ENCODE results near the gene EPSTI1. TPM values are rescaled to one million over a fixed set of nuclear protein-coding genes. Genes with fewer than 3 reads are reported as not detected.

Gene EPSTI1
- total and polyA plus RNA-seq, 9 donors, result 1.5 to 20.8 (median 5.4) TPM

GRCh38 chr13:43008596-43008995, 16.6 kb upstream of the EPSTI1 start:
- H3K27me3 ChIP-seq, result no peaks in the 10 kb centered on the region
- no peak overlapping the region for H3K4me3 ChIP-seq
- H3K27ac ChIP-seq, result no peak overlapping the region
- H3K9me3 ChIP-seq, result no peaks in the 10 kb centered on the region
- no peaks in the 10 kb centered on the region for H3K36me3 ChIP-seq
- DNase-seq, result no peak
- TF ChIP-seq EP300 (IDR thresholded peaks at IDR 0.05) (no peak), CTCF (IDR thresholded peaks at IDR 0.05) (no peak), POLR2A (IDR thresholded peaks at IDR 0.05) (no peak)
- 48 to 59% (median 54%) methylated on average over 3 of the region's 3 CpGs for WGBS, 3 donors
- intact Hi-C loops (cut with DNase I), result no loop called here
- no peaks in the 10 kb centered on the region for H3K4me1 ChIP-seq (ENCODE audit: insufficient read depth)

GRCh38 chr13:43006893-43007631, 15.0 kb upstream of the EPSTI1 start:
- no peaks in the 10 kb centered on the region for H3K27me3 ChIP-seq
- H3K9me3 ChIP-seq, result no peaks in the 10 kb centered on the region
- no peak overlapping the region for H3K27ac ChIP-seq
- H3K36me3 ChIP-seq, result no peaks in the 10 kb centered on the region
- intact Hi-C loops (cut with DNase I), result no loop called here
- H3K4me3 ChIP-seq, result no peak overlapping the region
- 42 to 51% (median 46%) methylated on average over 3 of the region's 3 CpGs for WGBS, 3 donors
- TF ChIP-seq POLR2A (IDR thresholded peaks at IDR 0.05), result no peak
- TF ChIP-seq CTCF (IDR thresholded peaks at IDR 0.05), result no peak
- no peak for TF ChIP-seq EP300 (IDR thresholded peaks at IDR 0.05)
- no peak for DNase-seq
- no peaks in the 10 kb centered on the region for H3K4me1 ChIP-seq (ENCODE audit: insufficient read depth)

- H3K36me3 ChIP-seq, result no peaks in the 10 kb centered on the region
- H3K4me3 ChIP-seq, result no peak overlapping the region
- 88 to 94% (median 90%) methylated on average over 3 of the region's 3 CpGs for WGBS, 3 donors
- DNase-seq, result no peak
- H3K27me3 ChIP-seq, result no peaks in the 10 kb centered on the region
- H3K4me1 ChIP-seq (ENCODE audit: insufficient read depth), result no peaks in the 10 kb centered on the region
- no peak overlapping the region for H3K27ac ChIP-seq
- no peak for TF ChIP-seq CTCF (IDR thresholded peaks at IDR 0.05)
- TF ChIP-seq EP300 (IDR thresholded peaks at IDR 0.05), result no peak
- TF ChIP-seq POLR2A (IDR thresholded peaks at IDR 0.05), result no peak
- H3K9me3 ChIP-seq, result no peaks in the 10 kb centered on the region
- intact Hi-C loops (cut with DNase I), result no loop called here
These were observed 13.6 kb upstream of the EPSTI1 start for GRCh38 chr13:43005460-43006236.

- H3K4me3 ChIP-seq, result no peak overlapping the region
- H3K9me3 ChIP-seq, result no peaks in the 10 kb centered on the region
- no peak overlapping the region for H3K27ac ChIP-seq
- H3K4me1 ChIP-seq (ENCODE audit: insufficient read depth), result no peaks in the 10 kb centered on the region
- DNase-seq, result no peak
- 95 to 96% (median 96%) methylated on average over 6 of the region's 6 CpGs for WGBS, 3 donors
- TF ChIP-seq EP300 (IDR thresholded peaks at IDR 0.05) (no peak), CTCF (IDR thresholded peaks at IDR 0.05) (no peak), POLR2A (IDR thresholded peaks at IDR 0.05) (no peak)
- H3K27me3 ChIP-seq, result no peaks in the 10 kb centered on the region
- intact Hi-C loops (cut with DNase I), result no loop called here
- H3K36me3 ChIP-seq, result no peaks in the 10 kb centered on the region
These were observed 11.7 kb upstream of the EPSTI1 start for GRCh38 chr13:43003729-43004128.
